ENCODE measurements around the gene APOBEC3A. TPM values are rescaled to one million over a fixed set of nuclear protein-coding genes. Genes with fewer than 3 reads are reported as not detected.

APOBEC3A gene
- total and polyA plus RNA-seq, 2 of the 13 experiments (the other 11 are each of a cell fraction or from before 2014, with no cell fraction given), result not detected

DNA sequence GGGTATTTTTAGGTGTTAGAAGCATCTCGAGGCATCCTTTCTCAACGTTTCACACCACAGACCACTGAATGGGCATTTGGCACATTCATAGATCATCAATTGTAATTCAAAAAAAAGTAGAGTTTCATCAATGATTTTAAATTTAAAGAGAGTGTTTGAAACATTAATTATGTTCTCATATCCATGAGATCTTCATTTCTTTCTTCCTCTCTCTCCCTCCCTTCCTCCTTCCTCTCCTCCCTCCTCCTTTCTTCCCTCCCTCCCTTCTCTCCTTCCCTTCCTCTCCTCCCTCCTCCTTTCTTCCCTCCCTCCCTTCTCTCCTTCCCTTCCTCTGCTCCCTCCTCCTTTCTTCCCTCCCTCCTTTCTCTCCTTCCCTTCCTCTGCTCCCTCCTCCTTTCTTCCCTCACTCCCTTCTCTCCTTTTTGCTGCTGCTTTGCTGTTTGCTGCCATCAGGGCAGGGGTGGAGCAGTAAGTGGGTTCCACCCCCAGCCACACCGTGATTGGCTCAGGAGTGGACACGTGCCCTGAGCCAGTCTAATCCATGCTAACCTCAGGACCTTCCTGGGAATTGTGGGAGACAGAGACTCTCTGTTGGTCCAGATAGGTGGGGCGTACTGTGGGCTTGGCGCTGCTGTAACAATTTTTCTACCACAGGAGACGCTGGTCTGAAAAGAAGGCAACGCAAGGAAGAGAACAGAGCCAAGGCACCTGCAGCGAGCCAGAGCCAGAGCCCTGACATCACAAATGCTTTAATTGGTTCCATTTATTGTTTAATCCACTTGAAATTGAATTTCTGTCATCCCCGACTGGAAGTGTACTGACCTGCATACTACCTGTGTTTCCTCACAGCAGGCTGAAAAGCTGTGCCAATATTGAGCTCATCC is 33.7 kb upstream of the APOBEC3A start (continued):
- TF ChIP-seq, protein P1, sequence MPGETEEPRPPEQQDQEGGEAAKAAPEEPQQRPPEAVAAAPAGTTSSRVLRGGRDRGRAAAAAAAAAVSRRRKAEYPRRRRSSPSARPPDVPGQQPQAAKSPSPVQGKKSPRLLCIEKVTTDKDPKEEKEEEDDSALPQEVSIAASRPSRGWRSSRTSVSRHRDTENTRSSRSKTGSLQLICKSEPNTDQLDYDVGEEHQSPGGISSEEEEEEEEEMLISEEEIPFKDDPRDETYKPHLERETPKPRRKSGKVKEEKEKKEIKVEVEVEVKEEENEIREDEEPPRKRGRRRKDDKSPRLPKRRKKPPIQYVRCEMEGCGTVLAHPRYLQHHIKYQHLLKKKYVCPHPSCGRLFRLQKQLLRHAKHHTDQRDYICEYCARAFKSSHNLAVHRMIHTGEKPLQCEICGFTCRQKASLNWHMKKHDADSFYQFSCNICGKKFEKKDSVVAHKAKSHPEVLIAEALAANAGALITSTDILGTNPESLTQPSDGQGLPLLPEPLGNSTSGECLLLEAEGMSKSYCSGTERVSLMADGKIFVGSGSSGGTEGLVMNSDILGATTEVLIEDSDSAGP (CRISPR knock-in tag; IDR thresholded peaks at IDR 0.05; ENCODE audit: borderline replicate concordance), result no peak
- TF ChIP-seq ELF1 (CRISPR knock-in tag; IDR thresholded peaks at IDR 0.05) (no peak), MXD4 (CRISPR knock-in tag; IDR thresholded peaks at IDR 0.05) (no peak), ZNF724P (CRISPR knock-in tag; IDR thresholded peaks at IDR 0.05; ENCODE audit: borderline replicate concordance) (no peak), MEF2D (CRISPR knock-in tag; IDR thresholded peaks at IDR 0.05) (no peak)
- TF ChIP-seq, protein P2, sequence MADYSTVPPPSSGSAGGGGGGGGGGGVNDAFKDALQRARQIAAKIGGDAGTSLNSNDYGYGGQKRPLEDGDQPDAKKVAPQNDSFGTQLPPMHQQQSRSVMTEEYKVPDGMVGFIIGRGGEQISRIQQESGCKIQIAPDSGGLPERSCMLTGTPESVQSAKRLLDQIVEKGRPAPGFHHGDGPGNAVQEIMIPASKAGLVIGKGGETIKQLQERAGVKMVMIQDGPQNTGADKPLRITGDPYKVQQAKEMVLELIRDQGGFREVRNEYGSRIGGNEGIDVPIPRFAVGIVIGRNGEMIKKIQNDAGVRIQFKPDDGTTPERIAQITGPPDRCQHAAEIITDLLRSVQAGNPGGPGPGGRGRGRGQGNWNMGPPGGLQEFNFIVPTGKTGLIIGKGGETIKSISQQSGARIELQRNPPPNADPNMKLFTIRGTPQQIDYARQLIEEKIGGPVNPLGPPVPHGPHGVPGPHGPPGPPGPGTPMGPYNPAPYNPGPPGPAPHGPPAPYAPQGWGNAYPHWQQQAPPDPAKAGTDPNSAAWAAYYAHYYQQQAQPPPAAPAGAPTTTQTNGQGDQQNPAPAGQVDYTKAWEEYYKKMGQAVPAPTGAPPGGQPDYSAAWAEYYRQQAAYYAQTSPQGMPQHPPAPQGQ (CRISPR knock-in tag; IDR thresholded peaks at IDR 0.05; ENCODE audit: borderline replicate concordance), result no peak

DNA sequence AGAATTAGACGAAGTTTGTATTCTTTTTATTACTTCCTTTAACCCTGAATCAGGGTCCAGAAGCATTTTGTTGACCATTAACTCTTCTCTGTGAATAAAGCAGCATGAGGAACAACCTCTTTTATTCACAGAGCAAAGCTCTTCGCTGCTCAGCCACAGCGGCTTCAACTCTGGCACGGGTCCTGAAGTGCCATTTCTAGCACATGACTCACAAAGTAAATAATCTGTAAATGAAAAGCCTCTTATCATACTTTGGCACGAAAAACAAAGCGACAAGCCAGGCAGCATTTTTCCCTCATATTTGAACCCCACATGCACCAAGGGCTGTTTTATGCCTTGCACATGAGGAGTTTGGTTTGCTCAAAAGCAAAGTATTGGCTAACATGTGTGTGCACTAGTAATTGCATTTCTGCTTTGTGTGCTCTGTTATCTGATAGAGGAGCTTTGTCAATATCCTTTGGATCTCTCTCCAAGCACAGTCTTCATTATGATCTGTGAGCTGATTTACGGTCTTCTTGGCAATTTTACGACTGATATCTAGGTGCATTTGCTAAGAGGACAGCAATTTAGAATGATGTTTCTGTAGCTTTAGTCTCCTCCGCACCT is 33.0 kb upstream of the APOBEC3A start:
- CTCF ChIA-PET (ENCODE audit: low intra/inter-chr PET ratio, low total read pairs), result no interaction called here
- Histone ChIP-seq H3K79me2 (ENCODE audit: insufficient read depth, low read length) (no peaks in the 10 kb centered on the region), H3K27me3 (ENCODE audit: control insufficient read depth in 1 of 2, insufficient read depth in 2 of 2, low read length in 2 of 2) (no peaks in the 10 kb centered on the region), H3K4me1 (ENCODE audit: insufficient read depth, low read length) (peaks cover 53% of the 10 kb centered on the region), H2AFZ (ENCODE audit: low read length) (no peak overlapping the region), H3K4me2 (ENCODE audit: low read depth, low read length) (peak overlapping the region; percentile 76), H3K4me3 (replicated peaks in 1 of 3; ENCODE audit: insufficient read depth in 1 of 3, low read depth in 2 of 3, low read length in 3 of 3) (peak overlapping the region in 2 of 3 experiments; percentile 22 to 49; a peak in 4 of 6 replicates), H3K9ac (ENCODE audit: insufficient read depth, low read depth, low read length) (peak overlapping the region; percentile 45), H3K27ac (ENCODE audit: extremely low read length, insufficient read depth, low read length) (peak overlapping the region; percentile 70), H3K9me3 (ENCODE audit: low read length) (no peaks in the 10 kb centered on the region), H3K36me3 (replicated peaks in 1 of 2; ENCODE audit: control insufficient read depth in 1 of 2, insufficient read depth in 2 of 2, low read length in 2 of 2) (no peaks in the 10 kb centered on the region), H4K20me1 (ENCODE audit: insufficient read depth, low read length) (no peaks in the 10 kb centered on the region)
- POLR2A ChIA-PET, result interaction anchor here (0.6 to 1.5 kb wide), 5 partner anchors 54 to 1120 kb away, joined by 3 to 8 read pairs (median 4); partner anchors contain the start of gene RPL3
- BruUV-seq (replicated peaks), result TSS peak; percentile 98
- peak; percentile 97 for DNase-seq (ENCODE audit: low spot score)
- intact Hi-C loops (cut with micrococcal nuclease; ENCODE audit: unreplicated experiment) (loop anchor here (2.0 to 5.0 kb wide), 2 partner anchors 48 to 54 kb away; no protein-coding TSS in a partner anchor), in situ Hi-C loops (cut with HindIII; ENCODE audit: extremely low pct_ligation_motif_present, low pct_unique_long_range_greater_than_20kb) (no loop called here)
- FAIRE-seq, result peak; percentile 94
- WGBS (ENCODE audit: low lambda C conversion rate), result 5% methylated on average over 9 of the region's 9 CpGs
- ATAC-seq, result peak; percentile 85
- TF ChIP-seq ZNF83 (CRISPR knock-in tag; IDR thresholded peaks at IDR 0.05; ENCODE audit: borderline replicate concordance) (no peak), ZSCAN9 (CRISPR knock-in tag; IDR thresholded peaks at IDR 0.05; ENCODE audit: borderline replicate concordance) (peak; percentile 57; the same call in 1 of the 2 replicates), NFE2L2 (IDR thresholded peaks at IDR 0.05; ENCODE audit: low read length) (no peak), EP300 (IDR thresholded peaks at IDR 0.05; ENCODE audit: low read depth in 2 of 2, low read length in 2 of 2) (peak in 1 of 2 experiments; percentile 74; a peak in 2 of 4 replicates), EP300 (CRISPR knock-in tag; IDR thresholded peaks at IDR 0.05; ENCODE audit: borderline replicate concordance) (peak; percentile 54)
- TF ChIP-seq, protein P3, sequence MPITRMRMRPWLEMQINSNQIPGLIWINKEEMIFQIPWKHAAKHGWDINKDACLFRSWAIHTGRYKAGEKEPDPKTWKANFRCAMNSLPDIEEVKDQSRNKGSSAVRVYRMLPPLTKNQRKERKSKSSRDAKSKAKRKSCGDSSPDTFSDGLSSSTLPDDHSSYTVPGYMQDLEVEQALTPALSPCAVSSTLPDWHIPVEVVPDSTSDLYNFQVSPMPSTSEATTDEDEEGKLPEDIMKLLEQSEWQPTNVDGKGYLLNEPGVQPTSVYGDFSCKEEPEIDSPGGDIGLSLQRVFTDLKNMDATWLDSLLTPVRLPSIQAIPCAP (CRISPR knock-in tag; IDR thresholded peaks at IDR 0.05; ENCODE audit: low read depth), result no peak
- TF ChIP-seq, protein P4, sequence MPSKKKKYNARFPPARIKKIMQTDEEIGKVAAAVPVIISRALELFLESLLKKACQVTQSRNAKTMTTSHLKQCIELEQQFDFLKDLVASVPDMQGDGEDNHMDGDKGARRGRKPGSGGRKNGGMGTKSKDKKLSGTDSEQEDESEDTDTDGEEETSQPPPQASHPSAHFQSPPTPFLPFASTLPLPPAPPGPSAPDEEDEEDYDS (CRISPR knock-in tag; IDR thresholded peaks at IDR 0.05), result peak; percentile 16; the same call in 1 of the 2 replicates
